Spleen (tissue), 11 donors: ENCODE measurements around the gene HOXC12. TPM values are rescaled to one million over a fixed set of nuclear protein-coding genes. Genes with fewer than 3 reads are reported as not detected.

ENCODE experiments used
- DNase-seq: peaks from one replicate; pipeline ENCODE4 v3.0.0-alpha.2; 2020
- H3K27ac ChIP-seq, 8 donors: fragments of 200-600 bp; sonication (generic) in 7 of 8; 1 replicate in 4 of 8; 2 replicates in 4 of 8; pipeline versions ENCODE4 v1.5.0 to v1.8.0; 2016 to 2021; ENCODE audit warnings: inconsistent platforms in 4 of 8, mild to moderate bottlenecking in 4 of 8, moderate library complexity in 1 of 8
- H3K27me3 ChIP-seq, 7 donors: fragments of 200-600 bp; sonication (generic) in 6 of 7; replicated peaks in 1 of 7; 1 replicate in 4 of 7; 2 replicates in 3 of 7; pipeline versions ENCODE4 v1.5.0 to v1.8.0; 2016 to 2021; ENCODE audit warnings: inconsistent platforms in 3 of 7, mild to moderate bottlenecking in 1 of 7
- H3K36me3 ChIP-seq, 6 donors: fragments of 200-600 bp; sonication (generic) in 5 of 6; 1 replicate in 4 of 6; 2 replicates in 2 of 6; pipeline versions ENCODE4 v1.5.0 to v1.8.0; 2016 to 2021; ENCODE audit warnings: inconsistent platforms in 2 of 6
- H3K4me1 ChIP-seq, 6 donors: fragments of 200-600 bp; sonication (generic) in 5 of 6; 1 replicate in 3 of 6; 2 replicates in 3 of 6; pipeline versions ENCODE4 v1.5.0 to v1.8.0; 2016 to 2021; ENCODE audit warnings: inconsistent platforms in 3 of 6
- H3K4me3 ChIP-seq, 8 donors: fragments of 200-600 bp; sonication (generic) in 7 of 8; 1 replicate in 4 of 8; 2 replicates in 4 of 8; pipeline versions ENCODE4 v1.5.0 to v1.8.0; 2016 to 2021; ENCODE audit warnings: inconsistent platforms in 4 of 8, mild to moderate bottlenecking in 4 of 8, moderate library complexity in 2 of 8
- H3K9me3 ChIP-seq, 8 donors: fragments of 200-600 bp; sonication (generic) in 7 of 8; 1 replicate in 4 of 8; 2 replicates in 4 of 8; pipeline versions ENCODE4 v1.5.0 to v1.8.0; 2016 to 2021; ENCODE audit warnings: inconsistent platforms in 4 of 8
- CTCF ChIP-seq, 11 experiments: fragments of 200-600 bp in 7 of 11; fragments of 450-650 bp in 4 of 11; sonication (generic) in 4 of 11; IDR thresholded peaks in 8 of 11; conservative IDR thresholded peaks in 3 of 11; 1 replicate in 7 of 11; 2 replicates in 4 of 11; pipeline versions ENCODE4 v1.4.0 to v1.8.0; 2016 to 2021; ENCODE audit warnings: antibody characterized with exemption in 11 of 11, inconsistent platforms in 4 of 11, mild to moderate bottlenecking in 1 of 11
- POLR2A ChIP-seq, 3 donors: fragments of 450-650 bp; IDR thresholded peaks; one replicate each; pipeline ENCODE4 v1.5.1; 2017; ENCODE audit warnings: antibody characterized with exemption in 3 of 3, mild to moderate bottlenecking in 1 of 3
- POLR2AphosphoS5 ChIP-seq, 3 donors: sonication (generic); formaldehyde crosslinking; IDR thresholded peaks; one replicate each; pipeline ENCODE4 v1.5.1; 2017; ENCODE audit warnings: antibody characterized with exemption in 3 of 3
- WGBS, 5 donors: extraction: QIAGEN DNeasy Blood & Tissue Kit in 3 of 5; methylation state at CpG; one replicate each; pipeline versions ENCODE4 v1.1.5 to v1.1.7; 2013 to 2018; 5-methylcytosine and 5-hydroxymethylcytosine counted together
- intact Hi-C: fragments of 100-400 bp; cut with DNase I; formaldehyde crosslinking; loops from one replicate; pipeline ENCODE4 v1.15.0; 2023; ENCODE audit warnings: low total_unique reads
- polyA plus RNA-seq, 3 donors: library from polyadenylated mRNA; stranded (reverse); fragments of 200-250 nt; gene quantifications; one replicate each; pipeline ENCODE4 v1.2.1, GENCODE V29; 2013
- total RNA-seq, 7 donors: library from RNA; depleted of rRNA in 3 of 7; stranded (reverse); fragments of >200 nt in 3 of 7; fragmentation: NEBNext Ultra II Directional in 4 of 7; extraction: Animal tissue kit (Norgen Biotek cat#: 25700) in 4 of 7; gene quantifications; one replicate each; pipeline versions ENCODE4 v1.1.0 to v1.2.1, GENCODE V29; 2016 to 2021
- donor health status: healthy with polysubstance abuse.
- donor health status: DM: no; HTN: no; CAD: no; lungs with moderate emphysema.
- donor health status: DM: no; HTN: no; CAD: no.
- donor health status: Bipolar disorder and iron deficiency.
- donor health status: healthy.
- donor health status: DM: no; HTN: no; CAD: no.
- donor health status: DM: yes; HTN: yes; CAD: no.

The HOXC12 gene
- total and polyA plus RNA-seq, 10 donors = not detected

GRCh38 chr12:53924521-53925405, 29.9 kb upstream of the HOXC12 start:
- no peak overlapping the region for H3K27ac ChIP-seq
- no peaks in the 10 kb centered on the region for H3K9me3 ChIP-seq
- H3K27me3 ChIP-seq = peaks cover 0 to 98% (median 80%) of the 10 kb centered on the region in 7 donors
- H3K4me1 ChIP-seq = no peaks in the 10 kb centered on the region
- no peak for TF ChIP-seq POLR2AphosphoS5 (IDR thresholded peaks at IDR 0.05)
- no peak for TF ChIP-seq POLR2A (IDR thresholded peaks at IDR 0.05)
- TF ChIP-seq CTCF (IDR thresholded peaks at IDR 0.05 in 8 of 11, conservative IDR thresholded peaks at IDR 0.05 in 3 of 11) = no peak
- no peak for DNase-seq
- no peaks in the 10 kb centered on the region for H3K36me3 ChIP-seq
- 21 to 62% (median 44%) methylated on average over 2 of the region's 2 CpGs for WGBS, 5 donors
- intact Hi-C loops = no loop called here
- no peak overlapping the region for H3K4me3 ChIP-seq

- no peak for DNase-seq
- no peak for TF ChIP-seq POLR2A (IDR thresholded peaks at IDR 0.05)
- no peaks in the 10 kb centered on the region for H3K9me3 ChIP-seq
- no peaks in the 10 kb centered on the region for H3K4me1 ChIP-seq
- 6 to 10% (median 6%) methylated on average over 36 to 45 of the region's 45 CpGs for WGBS, 5 donors
- no peak overlapping the region for H3K27ac ChIP-seq
- intact Hi-C loops = no loop called here
- no peaks in the 10 kb centered on the region for H3K36me3 ChIP-seq
- H3K27me3 ChIP-seq = peaks cover 3 to 100% (median 96%) of the 10 kb centered on the region in 7 donors
- no peak overlapping the region for H3K4me3 ChIP-seq
Observed at GRCh38 chr12:53927220-53928029, 27.3 kb upstream of the HOXC12 start.

GRCh38 chr12:53928054-53928835, 26.5 kb upstream of the HOXC12 start:
- DNase-seq = no peak
- Histone ChIP-seq H3K27me3 (peaks cover 3 to 100% (median 93%) of the 10 kb centered on the region in 7 donors), H3K4me1 (no peaks in the 10 kb centered on the region), H3K36me3 (no peaks in the 10 kb centered on the region), H3K9me3 (no peaks in the 10 kb centered on the region), H3K4me3 (no peak overlapping the region), H3K27ac (no peak overlapping the region)
- whole genome bisulfite sequencing, 5 donors = 4 to 13% (median 9%) methylated on average over 31 of the region's 31 CpGs
- no peak for TF ChIP-seq POLR2A (IDR thresholded peaks at IDR 0.05)
- TF ChIP-seq POLR2AphosphoS5 (IDR thresholded peaks at IDR 0.05) = no peak
- TF ChIP-seq CTCF (IDR thresholded peaks at IDR 0.05 in 8 of 11, conservative IDR thresholded peaks at IDR 0.05 in 3 of 11) = no peak
- intact Hi-C loops = no loop called here

GRCh38 chr12:53929527-53929926, 25.2 kb upstream of the HOXC12 start:
- Histone ChIP-seq H3K27me3 (peaks cover 6 to 100% (median 93%) of the 10 kb centered on the region in 7 donors), H3K4me1 (no peaks in the 10 kb centered on the region), H3K4me3 (no peak overlapping the region), H3K9me3 (no peaks in the 10 kb centered on the region), H3K36me3 (no peaks in the 10 kb centered on the region), H3K27ac (no peak overlapping the region)
- intact Hi-C loops = no loop called here
- no peak for DNase-seq
- no peak for TF ChIP-seq CTCF (IDR thresholded peaks at IDR 0.05 in 8 of 11, conservative IDR thresholded peaks at IDR 0.05 in 3 of 11)
- TF ChIP-seq POLR2A (IDR thresholded peaks at IDR 0.05) = no peak
- no peak for TF ChIP-seq POLR2AphosphoS5 (IDR thresholded peaks at IDR 0.05)
- 8 to 26% (median 15%) methylated on average over 4 of the region's 4 CpGs for WGBS, 5 donors
